ENCODE data around the gene ASB13.

The ASB13 gene

DNA sequence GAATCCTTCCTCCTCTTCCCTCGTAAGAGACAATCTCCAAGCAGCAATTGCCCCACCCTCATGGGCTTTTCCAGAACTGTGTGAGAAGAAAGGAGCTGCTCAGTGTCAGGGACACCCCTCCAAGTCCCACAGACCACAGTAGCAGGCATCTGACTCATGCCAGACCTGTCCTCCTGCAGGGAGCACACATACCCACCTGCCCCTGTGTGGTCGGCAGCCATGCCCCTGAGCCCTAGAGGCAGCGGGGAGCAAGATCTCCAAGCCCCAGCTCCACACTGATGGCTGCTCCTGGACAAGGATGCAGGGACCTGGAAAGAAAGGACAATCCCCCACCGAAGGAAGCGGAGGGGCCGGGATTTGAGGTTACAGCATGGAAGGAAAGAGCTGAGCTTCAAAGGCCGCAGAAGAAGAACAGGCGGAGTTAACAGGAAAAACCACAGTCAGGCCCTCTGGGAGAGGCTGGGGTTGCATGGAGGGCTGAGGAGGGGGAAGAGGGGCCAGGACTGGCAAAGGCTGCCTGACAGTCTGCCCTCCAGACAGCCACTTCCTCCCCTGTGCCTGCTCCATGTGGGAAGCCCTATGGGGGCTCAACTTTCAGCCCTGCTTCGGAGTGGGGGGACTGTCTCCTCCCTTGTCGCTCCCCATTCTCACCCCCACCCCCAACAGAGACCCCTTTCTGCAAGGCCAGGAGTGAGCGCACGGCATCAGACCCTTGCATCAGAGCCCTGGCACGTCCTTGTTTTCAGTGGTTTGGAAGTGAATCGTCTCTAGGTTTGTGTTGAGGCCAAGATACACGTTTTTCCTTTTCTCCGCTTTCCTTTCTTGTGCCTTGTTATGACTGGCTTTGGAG, 46.8 kb downstream of the ASB13 start:
- TF ChIP-seq GATA2 (IDR thresholded peaks at IDR 0.05; ENCODE audit: low read depth, low read length): no peak
- no peak for TF ChIP-seq GATA3 (IDR thresholded peaks at IDR 0.05; ENCODE audit: low read depth, low read length)

DNA sequence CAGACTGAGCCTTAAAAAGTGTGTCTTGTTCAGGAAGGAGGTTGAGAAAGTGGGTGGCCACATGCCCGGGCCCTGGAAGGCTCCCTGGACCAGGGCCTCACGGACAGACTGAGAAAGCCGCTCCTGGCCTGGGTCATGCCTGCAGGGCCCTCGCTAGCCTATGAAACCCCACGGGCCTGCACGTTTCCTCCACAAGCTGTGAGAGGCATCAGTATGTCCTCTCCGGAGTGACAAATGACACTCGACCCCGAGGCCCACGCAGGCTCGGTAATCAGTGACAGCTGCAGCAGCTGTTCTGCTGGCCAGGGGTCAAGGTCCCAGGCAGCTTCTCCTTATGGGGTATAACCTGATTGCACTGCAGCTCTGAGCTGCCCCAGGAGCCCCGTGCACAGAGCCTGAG, 47.6 kb downstream of the ASB13 start:
- TF ChIP-seq GATA3 (IDR thresholded peaks at IDR 0.05; ENCODE audit: low read depth, low read length) (no peak), GATA2 (IDR thresholded peaks at IDR 0.05; ENCODE audit: low read depth, low read length) (no peak)

DNA sequence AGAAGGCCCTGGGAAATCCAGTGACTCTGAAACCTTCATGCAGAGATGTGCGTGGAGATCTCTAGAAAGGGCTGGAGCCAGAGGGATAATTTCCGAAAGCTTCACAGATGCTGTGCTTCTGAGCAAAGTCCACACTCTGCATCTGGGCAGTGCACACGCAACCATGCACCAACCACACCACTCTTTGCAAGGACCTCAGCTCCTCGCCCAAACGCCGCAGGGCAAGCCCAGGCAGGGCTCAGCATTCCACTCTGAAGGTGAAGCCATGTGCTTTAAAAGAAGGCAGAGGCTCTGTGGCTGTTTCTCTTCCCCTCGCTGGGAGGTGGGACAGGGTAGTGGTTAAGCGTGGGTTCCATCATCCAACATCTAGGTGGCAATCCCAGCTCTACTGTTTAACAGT, 48.4 kb downstream of the ASB13 start:
- TF ChIP-seq GATA3 (IDR thresholded peaks at IDR 0.05; ENCODE audit: low read depth, low read length) (no peak), GATA2 (IDR thresholded peaks at IDR 0.05; ENCODE audit: low read depth, low read length) (no peak)

- no peak for TF ChIP-seq GATA3 (IDR thresholded peaks at IDR 0.05; ENCODE audit: low read depth, low read length)
Observed at GRCh38 chr10:5617521-5617920, 48.9 kb downstream of the ASB13 start.

GRCh38 chr10:5616836-5617235, 49.6 kb downstream of the ASB13 start:
- no peak for TF ChIP-seq GATA2 (IDR thresholded peaks at IDR 0.05; ENCODE audit: low read depth, low read length)
- no peak for TF ChIP-seq GATA3 (IDR thresholded peaks at IDR 0.05; ENCODE audit: low read depth, low read length)

- TF ChIP-seq GATA2 (IDR thresholded peaks at IDR 0.05; ENCODE audit: low read depth, low read length): no peak
- TF ChIP-seq GATA3 (IDR thresholded peaks at IDR 0.05; ENCODE audit: low read depth, low read length): no peak
Observed at GRCh38 chr10:5616046-5616445, 50.3 kb downstream of the ASB13 start.

- no peak for TF ChIP-seq GATA3 (IDR thresholded peaks at IDR 0.05; ENCODE audit: low read depth, low read length)
- no peak for TF ChIP-seq GATA2 (IDR thresholded peaks at IDR 0.05; ENCODE audit: low read depth, low read length)
Observed at GRCh38 chr10:5615316-5615715, 51.1 kb downstream of the ASB13 start.

GRCh38 chr10:5614155-5614721, 52.2 kb downstream of the ASB13 start:
- TF ChIP-seq GATA3 (IDR thresholded peaks at IDR 0.05; ENCODE audit: low read depth, low read length) (no peak), GATA2 (IDR thresholded peaks at IDR 0.05; ENCODE audit: low read depth, low read length) (no peak)

GRCh38 chr10:5613481-5614154, 52.8 kb downstream of the ASB13 start:
- TF ChIP-seq GATA3 (IDR thresholded peaks at IDR 0.05; ENCODE audit: low read depth, low read length) (no peak), GATA2 (IDR thresholded peaks at IDR 0.05; ENCODE audit: low read depth, low read length) (no peak)

- TF ChIP-seq GATA3 (IDR thresholded peaks at IDR 0.05; ENCODE audit: low read depth, low read length) (no peak), GATA2 (IDR thresholded peaks at IDR 0.05; ENCODE audit: low read depth, low read length) (no peak)
Observed at GRCh38 chr10:5611899-5612680, 54.3 kb downstream of the ASB13 start.

GRCh38 chr10:5609952-5610616, 56.3 kb downstream of the ASB13 start:
- TF ChIP-seq GATA3 (IDR thresholded peaks at IDR 0.05; ENCODE audit: low read depth, low read length) (no peak), GATA2 (IDR thresholded peaks at IDR 0.05; ENCODE audit: low read depth, low read length) (no peak)

- TF ChIP-seq GATA3 (IDR thresholded peaks at IDR 0.05; ENCODE audit: low read depth, low read length) (no peak), GATA2 (IDR thresholded peaks at IDR 0.05; ENCODE audit: low read depth, low read length) (no peak)
Observed at GRCh38 chr10:5608608-5609220, 57.7 kb downstream of the ASB13 start.

GRCh38 chr10:5607594-5607993, 58.8 kb downstream of the ASB13 start:
- TF ChIP-seq GATA2 (IDR thresholded peaks at IDR 0.05; ENCODE audit: low read depth, low read length) (no peak), GATA3 (IDR thresholded peaks at IDR 0.05; ENCODE audit: low read depth, low read length) (no peak)
